ENCODE results near the gene CLPTM1.

DNA sequence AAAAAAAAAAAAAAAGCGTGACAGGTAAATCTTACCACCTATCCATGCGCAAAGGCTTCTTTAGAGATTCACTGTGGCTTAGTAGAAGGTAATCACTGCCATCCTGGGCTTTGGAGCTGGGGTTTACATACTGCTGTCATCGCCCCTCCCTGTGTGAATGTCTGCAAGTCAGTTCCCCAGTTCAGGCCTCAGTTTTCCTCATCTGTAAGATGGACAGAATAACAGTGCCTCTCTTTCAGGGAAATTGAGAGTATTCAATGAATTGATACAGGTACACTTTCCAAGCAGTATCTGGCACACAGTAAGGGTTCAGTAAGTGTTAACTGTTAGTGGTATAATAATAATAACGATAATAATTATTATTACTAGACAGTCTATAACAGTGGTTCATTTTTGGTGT, 48.3 kb downstream of the CLPTM1 start:
- TF ChIP-seq, protein P1, sequence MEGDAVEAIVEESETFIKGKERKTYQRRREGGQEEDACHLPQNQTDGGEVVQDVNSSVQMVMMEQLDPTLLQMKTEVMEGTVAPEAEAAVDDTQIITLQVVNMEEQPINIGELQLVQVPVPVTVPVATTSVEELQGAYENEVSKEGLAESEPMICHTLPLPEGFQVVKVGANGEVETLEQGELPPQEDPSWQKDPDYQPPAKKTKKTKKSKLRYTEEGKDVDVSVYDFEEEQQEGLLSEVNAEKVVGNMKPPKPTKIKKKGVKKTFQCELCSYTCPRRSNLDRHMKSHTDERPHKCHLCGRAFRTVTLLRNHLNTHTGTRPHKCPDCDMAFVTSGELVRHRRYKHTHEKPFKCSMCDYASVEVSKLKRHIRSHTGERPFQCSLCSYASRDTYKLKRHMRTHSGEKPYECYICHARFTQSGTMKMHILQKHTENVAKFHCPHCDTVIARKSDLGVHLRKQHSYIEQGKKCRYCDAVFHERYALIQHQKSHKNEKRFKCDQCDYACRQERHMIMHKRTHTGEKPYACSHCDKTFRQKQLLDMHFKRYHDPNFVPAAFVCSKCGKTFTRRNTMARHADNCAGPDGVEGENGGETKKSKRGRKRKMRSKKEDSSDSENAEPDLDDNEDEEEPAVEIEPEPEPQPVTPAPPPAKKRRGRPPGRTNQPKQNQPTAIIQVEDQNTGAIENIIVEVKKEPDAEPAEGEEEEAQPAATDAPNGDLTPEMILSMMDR (IDR thresholded peaks at IDR 0.05), result no peak
- TF ChIP-seq POLR2A (IDR thresholded peaks at IDR 0.05), result no peak

Data from ovary (tissue), 3 donors.